Measurements from ENCODE around the gene C4A.

DNA sequence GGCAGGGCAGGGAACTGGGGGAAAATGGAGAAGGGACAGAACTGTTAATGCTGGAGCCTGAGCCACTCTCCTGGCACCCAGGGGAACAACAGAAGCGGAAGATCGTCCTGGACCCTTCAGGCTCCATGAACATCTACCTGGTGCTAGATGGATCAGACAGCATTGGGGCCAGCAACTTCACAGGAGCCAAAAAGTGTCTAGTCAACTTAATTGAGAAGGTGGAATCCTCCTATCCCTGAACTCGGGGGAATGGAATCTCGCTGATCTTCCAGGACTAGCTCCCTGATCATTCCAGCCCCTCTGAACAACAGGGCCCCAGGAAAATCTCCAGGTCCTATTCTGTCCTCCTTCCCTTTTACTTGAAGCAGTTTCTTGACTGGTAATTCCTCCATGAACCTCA is 34.0 kb upstream of the C4A start:
- TF ChIP-seq POLR2AphosphoS5 (IDR thresholded peaks at IDR 0.05; ENCODE audit: low read depth, low read length) (no peak), SIN3A (IDR thresholded peaks at IDR 0.05; ENCODE audit: borderline replicate concordance, insufficient read depth, low read depth, low read length) (no peak)
- TF ChIP-seq, protein P1, sequence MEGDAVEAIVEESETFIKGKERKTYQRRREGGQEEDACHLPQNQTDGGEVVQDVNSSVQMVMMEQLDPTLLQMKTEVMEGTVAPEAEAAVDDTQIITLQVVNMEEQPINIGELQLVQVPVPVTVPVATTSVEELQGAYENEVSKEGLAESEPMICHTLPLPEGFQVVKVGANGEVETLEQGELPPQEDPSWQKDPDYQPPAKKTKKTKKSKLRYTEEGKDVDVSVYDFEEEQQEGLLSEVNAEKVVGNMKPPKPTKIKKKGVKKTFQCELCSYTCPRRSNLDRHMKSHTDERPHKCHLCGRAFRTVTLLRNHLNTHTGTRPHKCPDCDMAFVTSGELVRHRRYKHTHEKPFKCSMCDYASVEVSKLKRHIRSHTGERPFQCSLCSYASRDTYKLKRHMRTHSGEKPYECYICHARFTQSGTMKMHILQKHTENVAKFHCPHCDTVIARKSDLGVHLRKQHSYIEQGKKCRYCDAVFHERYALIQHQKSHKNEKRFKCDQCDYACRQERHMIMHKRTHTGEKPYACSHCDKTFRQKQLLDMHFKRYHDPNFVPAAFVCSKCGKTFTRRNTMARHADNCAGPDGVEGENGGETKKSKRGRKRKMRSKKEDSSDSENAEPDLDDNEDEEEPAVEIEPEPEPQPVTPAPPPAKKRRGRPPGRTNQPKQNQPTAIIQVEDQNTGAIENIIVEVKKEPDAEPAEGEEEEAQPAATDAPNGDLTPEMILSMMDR (IDR thresholded peaks at IDR 0.05): no peak
- TF ChIP-seq, protein P2, sequence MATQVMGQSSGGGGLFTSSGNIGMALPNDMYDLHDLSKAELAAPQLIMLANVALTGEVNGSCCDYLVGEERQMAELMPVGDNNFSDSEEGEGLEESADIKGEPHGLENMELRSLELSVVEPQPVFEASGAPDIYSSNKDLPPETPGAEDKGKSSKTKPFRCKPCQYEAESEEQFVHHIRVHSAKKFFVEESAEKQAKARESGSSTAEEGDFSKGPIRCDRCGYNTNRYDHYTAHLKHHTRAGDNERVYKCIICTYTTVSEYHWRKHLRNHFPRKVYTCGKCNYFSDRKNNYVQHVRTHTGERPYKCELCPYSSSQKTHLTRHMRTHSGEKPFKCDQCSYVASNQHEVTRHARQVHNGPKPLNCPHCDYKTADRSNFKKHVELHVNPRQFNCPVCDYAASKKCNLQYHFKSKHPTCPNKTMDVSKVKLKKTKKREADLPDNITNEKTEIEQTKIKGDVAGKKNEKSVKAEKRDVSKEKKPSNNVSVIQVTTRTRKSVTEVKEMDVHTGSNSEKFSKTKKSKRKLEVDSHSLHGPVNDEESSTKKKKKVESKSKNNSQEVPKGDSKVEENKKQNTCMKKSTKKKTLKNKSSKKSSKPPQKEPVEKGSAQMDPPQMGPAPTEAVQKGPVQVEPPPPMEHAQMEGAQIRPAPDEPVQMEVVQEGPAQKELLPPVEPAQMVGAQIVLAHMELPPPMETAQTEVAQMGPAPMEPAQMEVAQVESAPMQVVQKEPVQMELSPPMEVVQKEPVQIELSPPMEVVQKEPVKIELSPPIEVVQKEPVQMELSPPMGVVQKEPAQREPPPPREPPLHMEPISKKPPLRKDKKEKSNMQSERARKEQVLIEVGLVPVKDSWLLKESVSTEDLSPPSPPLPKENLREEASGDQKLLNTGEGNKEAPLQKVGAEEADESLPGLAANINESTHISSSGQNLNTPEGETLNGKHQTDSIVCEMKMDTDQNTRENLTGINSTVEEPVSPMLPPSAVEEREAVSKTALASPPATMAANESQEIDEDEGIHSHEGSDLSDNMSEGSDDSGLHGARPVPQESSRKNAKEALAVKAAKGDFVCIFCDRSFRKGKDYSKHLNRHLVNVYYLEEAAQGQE (IDR thresholded peaks at IDR 0.05; ENCODE audit: insufficient read depth in 1 of 2, low read depth in 2 of 2, low read length in 1 of 2): no peak
